ENCODE results near the gene BAZ2B.

The BAZ2B gene

GRCh38 chr2:159616286-159616701 lies at the start of gene BAZ2B:
Gene BAZ2B (minus strand): TSS chr2:159616548. CDS start chr2:159478719, 137,829 bp downstream.
- TF ChIP-seq EZH2phosphoT487 (IDR thresholded peaks at IDR 0.05; ENCODE audit: low read length) (no peak), CTCF (IDR thresholded peaks at IDR 0.05; ENCODE audit: low read length) (no peak), EZH2 (optimal IDR thresholded peaks at IDR 0.05; ENCODE audit: low read depth, low read length) (no peak)

GRCh38 chr2:159661286-159661685 lies 44.9 kb upstream of the BAZ2B start:
- TF ChIP-seq CTCF (IDR thresholded peaks at IDR 0.05; ENCODE audit: low read length) (no peak), EZH2 (optimal IDR thresholded peaks at IDR 0.05; ENCODE audit: low read depth, low read length) (no peak), EZH2phosphoT487 (IDR thresholded peaks at IDR 0.05; ENCODE audit: low read length) (no peak)
- H3K4me2 ChIP-seq (ENCODE audit: low read depth, low read length) = no peak overlapping the region

More at GRCh38 chr2:159616286-159616701, at the start of gene BAZ2B:
- peak within 1 kb of the TSS; percentile 76 for H3K27ac ChIP-seq (ENCODE audit: low read length)
- H3K9me3 ChIP-seq (replicated peaks; ENCODE audit: insufficient read depth, low read length) = no peaks in the 10 kb centered on the region
- no peaks in the 10 kb centered on the region for H3K36me3 ChIP-seq (replicated peaks; ENCODE audit: insufficient read depth, low read length)
- H2AFZ ChIP-seq (ENCODE audit: low read length) = peak within 1 kb of the TSS; percentile 69
- H3K4me3 ChIP-seq (ENCODE audit: low read length) = peak within 1 kb of the TSS; percentile 88
- peak; percentile 65 for DNase-seq
- no peaks in the 10 kb centered on the region for H3K9me2 ChIP-seq (replicated peaks; ENCODE audit: insufficient read depth, low read length)
- peaks cover 3% of the 10 kb centered on the region; the same call in 1 of the 2 replicates for H3K4me1 ChIP-seq (ENCODE audit: low read length)
- no peaks in the 10 kb centered on the region for H3K27me3 ChIP-seq (replicated peaks; ENCODE audit: insufficient read depth, low read length)
- H3F3A ChIP-seq (ENCODE audit: insufficient read depth, low read length) = peaks cover 21% of the 10 kb centered on the region
- peak within 1 kb of the TSS; percentile 81 for H3K9ac ChIP-seq (ENCODE audit: low read length)
- peak within 1 kb of the TSS; percentile 70 for H3K4me2 ChIP-seq (ENCODE audit: low read depth, low read length)
- H4K20me1 ChIP-seq (ENCODE audit: insufficient read depth, low read length) = no peaks in the 10 kb centered on the region
- H3K79me2 ChIP-seq (ENCODE audit: low read length) = peaks cover 13% of the 10 kb centered on the region

GRCh38 chr2:159658881-159659873 lies 42.8 kb upstream of the BAZ2B start:
- Histone ChIP-seq H3K27ac (ENCODE audit: low read length) (no peak overlapping the region), H2AFZ (ENCODE audit: low read length) (no peak overlapping the region), H3K79me2 (ENCODE audit: low read length) (no peaks in the 10 kb centered on the region), H3K4me2 (ENCODE audit: low read depth, low read length) (no peak overlapping the region), H3K9me2 (replicated peaks; ENCODE audit: insufficient read depth, low read length) (no peaks in the 10 kb centered on the region), H3F3A (ENCODE audit: insufficient read depth, low read length) (no peaks in the 10 kb centered on the region), H3K36me3 (replicated peaks; ENCODE audit: insufficient read depth, low read length) (no peaks in the 10 kb centered on the region), H4K20me1 (ENCODE audit: insufficient read depth, low read length) (no peaks in the 10 kb centered on the region), H3K4me1 (ENCODE audit: low read length) (no peaks in the 10 kb centered on the region), H3K27me3 (replicated peaks; ENCODE audit: insufficient read depth, low read length) (no peaks in the 10 kb centered on the region), H3K9me3 (replicated peaks; ENCODE audit: insufficient read depth, low read length) (no peaks in the 10 kb centered on the region), H3K4me3 (ENCODE audit: low read length) (no peak overlapping the region), H3K9ac (ENCODE audit: low read length) (no peak overlapping the region)
- no peak for TF ChIP-seq EZH2phosphoT487 (IDR thresholded peaks at IDR 0.05; ENCODE audit: low read length)
- TF ChIP-seq CTCF (IDR thresholded peaks at IDR 0.05; ENCODE audit: low read length) = no peak
- DNase-seq = no peak

More at GRCh38 chr2:159661286-159661685, 44.9 kb upstream of the BAZ2B start:
- Histone ChIP-seq H3K4me3 (ENCODE audit: low read length) (no peak overlapping the region), H3K9ac (ENCODE audit: low read length) (no peak overlapping the region), H3K4me1 (ENCODE audit: low read length) (no peaks in the 10 kb centered on the region), H2AFZ (ENCODE audit: low read length) (no peak overlapping the region), H3F3A (ENCODE audit: insufficient read depth, low read length) (no peaks in the 10 kb centered on the region), H3K9me3 (replicated peaks; ENCODE audit: insufficient read depth, low read length) (no peaks in the 10 kb centered on the region), H3K79me2 (ENCODE audit: low read length) (no peaks in the 10 kb centered on the region), H4K20me1 (ENCODE audit: insufficient read depth, low read length) (no peaks in the 10 kb centered on the region), H3K27me3 (replicated peaks; ENCODE audit: insufficient read depth, low read length) (no peaks in the 10 kb centered on the region), H3K27ac (ENCODE audit: low read length) (no peak overlapping the region), H3K36me3 (replicated peaks; ENCODE audit: insufficient read depth, low read length) (no peaks in the 10 kb centered on the region), H3K9me2 (replicated peaks; ENCODE audit: insufficient read depth, low read length) (no peaks in the 10 kb centered on the region)
- no peak for DNase-seq

Measured in MM.1S (cell line).